Activated T-helper 1 cell treated with anti-CD3 and anti-CD28 coated beads, Interleukin-12 subunit alpha, Interleukin-12 subunit beta, Interleukin-2, Interleukin-4 antibody, amounts not matched to agents 30 ng/mL and 10 ng/mL and 1 ng/mL, durations not matched to agents 14 hours and 24 hours and 36 hours (primary cell): Measurements from ENCODE around the gene CNNM2. TPM values are rescaled to one million over a fixed set of nuclear protein-coding genes. Genes with fewer than 3 reads are reported as not detected.
A peak's percentile ranks its signal among the peaks of the same experiment; 100 is the strongest.
"Not testable (repeated sequence)": the region's sequence is repeated elsewhere in the genome, so short reads cannot be mapped to it uniquely, and the experiment has no call there.

Experiments used
- DNase-seq: peaks from one replicate; pipeline ENCODE4 v3.0.0; 2021; ENCODE audit warnings: low spot score
- H3K27ac Mint-ChIP-seq: one replicate; pipeline ENCODE4 v1.8.0; 2021; ENCODE audit warnings: mild to moderate bottlenecking, mixed read lengths
- H3K27me3 Mint-ChIP-seq: one replicate; pipeline ENCODE4 v1.8.0; 2022; ENCODE audit warnings: mild to moderate bottlenecking, moderate library complexity, mixed read lengths; ENCODE audit not compliant: insufficient read depth
- H3K36me3 Mint-ChIP-seq: one replicate; pipeline ENCODE4 v1.8.0; 2021; ENCODE audit warnings: low read depth, mixed read lengths
- H3K4me1 Mint-ChIP-seq: one replicate; pipeline ENCODE4 v1.8.0; 2021; ENCODE audit warnings: low read depth, mixed read lengths
- H3K4me3 Mint-ChIP-seq: one replicate; pipeline ENCODE4 v1.8.0; 2021; ENCODE audit warnings: mild to moderate bottlenecking, moderate library complexity, mixed read lengths
- H3K9me3 Mint-ChIP-seq: one replicate; pipeline ENCODE4 v1.8.0; 2021; ENCODE audit warnings: mixed read lengths
- intact Hi-C: fragments of 100-400 bp; cut with micrococcal nuclease; formaldehyde crosslinking; loops from one replicate; pipeline ENCODE4 v1.15.1; 2024
- total RNA-seq: library from RNA; stranded (reverse); gene quantifications from 2 replicates; pipeline ENCODE4 v1.2.3, GENCODE V29; 2022

CNNM2 gene
- total RNA-seq, 1 donor from 2014 or later: 5.5 TPM

DNA sequence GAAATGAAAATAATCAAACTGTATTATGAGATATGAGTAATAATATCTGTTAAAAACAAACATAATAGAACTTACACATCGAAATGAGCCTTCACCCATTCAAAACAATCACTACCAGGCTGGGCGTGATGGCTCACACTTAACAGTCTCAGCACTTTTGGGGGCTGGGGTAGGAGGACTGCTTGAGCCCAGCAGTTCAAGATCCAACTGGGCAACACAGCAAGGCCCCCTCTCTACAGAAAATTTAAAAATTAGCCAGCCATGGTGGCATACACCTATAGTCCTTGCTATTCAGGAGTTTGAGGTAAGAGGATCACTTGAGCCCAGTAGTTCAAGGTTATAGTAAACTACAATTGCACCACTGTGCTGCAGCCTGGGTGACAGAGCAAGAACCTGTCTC, 199.2 kb downstream of the CNNM2 start:
- no peak for DNase-seq
- peaks cover 6% of the 10 kb centered on the region for H3K36me3 Mint-ChIP-seq

DNA sequence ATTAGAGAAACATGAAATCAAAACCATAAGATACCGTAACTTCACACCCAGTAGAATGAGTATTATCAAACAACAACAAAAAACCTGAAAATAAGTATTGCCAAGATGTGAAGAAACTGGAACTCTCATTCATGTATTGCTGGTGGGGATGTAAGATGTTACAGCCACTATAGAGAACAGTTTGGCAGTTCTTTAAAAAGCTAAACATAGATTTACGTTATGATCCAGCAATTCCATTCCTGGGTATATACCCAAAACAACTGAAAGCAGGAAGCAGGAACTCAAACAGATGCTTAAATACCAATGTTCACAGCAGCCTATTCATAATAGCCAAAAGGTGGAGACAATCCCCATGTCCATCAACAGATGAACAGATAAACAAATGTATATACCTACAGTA, 202.5 kb downstream of the CNNM2 start:
- H3K9me3 Mint-ChIP-seq: no peaks in the 10 kb centered on the region
- peaks cover 7% of the 10 kb centered on the region for H3K4me1 Mint-ChIP-seq
- no peak for DNase-seq
- intact Hi-C loops: no loop called here
- H3K27ac Mint-ChIP-seq: no peak overlapping the region
- no peaks in the 10 kb centered on the region for H3K27me3 Mint-ChIP-seq
- no peak overlapping the region for H3K4me3 Mint-ChIP-seq
- peaks cover 2% of the 10 kb centered on the region for H3K36me3 Mint-ChIP-seq

More for the DNA sequence above, 199.2 kb downstream of the CNNM2 start:
- intact Hi-C loops: no loop called here
- H3K27ac Mint-ChIP-seq: no peak overlapping the region
- peaks cover 7% of the 10 kb centered on the region for H3K4me1 Mint-ChIP-seq
- no peak overlapping the region for H3K4me3 Mint-ChIP-seq
- no peaks in the 10 kb centered on the region for H3K27me3 Mint-ChIP-seq
- H3K9me3 Mint-ChIP-seq: no peaks in the 10 kb centered on the region

GRCh38 chr10:103120977-103121735, 203.1 kb downstream of the CNNM2 start:
- H3K36me3 Mint-ChIP-seq: peaks cover 5% of the 10 kb centered on the region
- no peak for DNase-seq
- peaks cover 13% of the 10 kb centered on the region for H3K4me1 Mint-ChIP-seq
- no peaks in the 10 kb centered on the region for H3K9me3 Mint-ChIP-seq
- no peak overlapping the region for H3K4me3 Mint-ChIP-seq
- H3K27me3 Mint-ChIP-seq: no peaks in the 10 kb centered on the region
- H3K27ac Mint-ChIP-seq: no peak overlapping the region
- intact Hi-C loops: no loop called here

GRCh38 chr10:103123282-103124024, 205.4 kb downstream of the CNNM2 start:
- Mint-ChIP-seq H3K36me3 (peaks cover 5% of the 10 kb centered on the region), H3K9me3 (no peaks in the 10 kb centered on the region), H3K4me3 (no peak overlapping the region), H3K4me1 (peaks cover 14% of the 10 kb centered on the region), H3K27ac (no peak overlapping the region), H3K27me3 (no peaks in the 10 kb centered on the region)
- no peak for DNase-seq
- intact Hi-C loops: no loop called here

- Mint-ChIP-seq H3K27me3 (no peaks in the 10 kb centered on the region), H3K4me1 (peaks cover 14% of the 10 kb centered on the region), H3K9me3 (no peaks in the 10 kb centered on the region), H3K36me3 (peaks cover 5% of the 10 kb centered on the region), H3K4me3 (no peak overlapping the region), H3K27ac (no peak overlapping the region)
- DNase-seq: no peak
- intact Hi-C loops: no loop called here
Measured at GRCh38 chr10:103124420-103125096, 206.5 kb downstream of the CNNM2 start.

DNA sequence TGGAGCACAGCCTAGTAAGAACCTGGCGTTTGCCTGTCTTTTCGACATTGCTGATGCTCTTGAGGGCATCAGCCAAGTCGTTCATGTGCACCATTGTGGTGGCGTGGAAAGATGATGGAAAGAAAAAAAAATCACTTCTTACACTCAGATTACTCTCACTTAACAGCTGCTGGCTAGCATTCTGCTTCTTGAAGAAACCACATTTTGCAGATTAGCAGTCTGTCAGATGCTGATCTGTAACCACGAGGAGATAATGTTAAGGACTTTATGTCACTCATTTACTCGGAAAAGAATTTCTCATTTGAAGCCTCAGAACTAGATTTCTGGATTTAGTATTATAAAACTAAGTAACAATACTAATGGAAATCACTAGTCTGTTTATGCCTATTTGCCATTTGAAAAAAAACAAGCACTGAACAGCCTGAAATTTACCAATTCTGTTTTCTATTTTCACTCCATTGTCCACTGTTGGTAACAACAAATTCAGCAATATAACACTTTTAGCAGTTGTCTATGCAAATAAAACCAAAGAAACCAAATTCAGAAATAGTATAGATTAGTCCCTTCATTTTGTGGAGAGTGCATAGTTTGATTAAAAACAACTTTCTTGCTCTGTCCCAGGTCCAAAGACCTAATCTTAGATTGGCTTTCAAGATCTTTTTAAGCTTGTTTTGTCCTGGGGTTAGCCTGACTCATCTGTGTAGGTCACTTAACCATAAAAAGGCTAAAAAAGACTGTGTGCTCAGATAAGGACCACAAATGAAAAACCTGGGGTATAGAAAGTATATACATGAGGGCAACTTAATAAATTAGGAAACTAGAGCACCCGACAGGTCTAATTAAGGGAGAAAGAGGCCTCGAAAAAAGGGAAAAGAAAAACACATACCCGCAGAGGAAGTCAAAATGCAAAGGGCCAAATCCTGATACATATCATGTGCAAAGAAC, 207.5 kb downstream of the CNNM2 start:
- intact Hi-C loops: no loop called here
- H3K36me3 Mint-ChIP-seq: peaks cover 6% of the 10 kb centered on the region
- H3K27me3 Mint-ChIP-seq: no peaks in the 10 kb centered on the region
- H3K4me3 Mint-ChIP-seq: no peak overlapping the region
- H3K27ac Mint-ChIP-seq: no peak overlapping the region
- DNase-seq: no peak
- no peaks in the 10 kb centered on the region for H3K9me3 Mint-ChIP-seq
- peaks cover 14% of the 10 kb centered on the region for H3K4me1 Mint-ChIP-seq

DNA sequence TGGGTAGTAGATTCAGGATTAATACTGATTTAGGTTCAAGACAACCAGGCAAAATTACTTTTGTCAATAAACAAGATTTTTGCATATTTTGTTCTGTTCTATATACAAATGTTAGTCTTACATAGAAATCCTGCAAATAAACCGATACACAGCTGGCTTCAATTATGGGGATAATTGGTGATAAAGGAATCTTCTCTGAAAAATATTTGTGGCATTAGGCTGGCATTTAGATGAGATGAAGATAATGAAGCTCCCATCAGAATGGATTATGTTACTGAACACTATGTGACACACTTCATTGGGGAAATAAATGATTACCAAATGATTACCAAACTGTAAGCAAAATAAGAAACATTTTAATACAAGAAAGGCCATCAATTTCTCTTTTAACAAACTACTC, 209.1 kb downstream of the CNNM2 start:
- no peak overlapping the region for H3K4me3 Mint-ChIP-seq
- H3K27me3 Mint-ChIP-seq: no peaks in the 10 kb centered on the region
- peaks cover 20% of the 10 kb centered on the region for H3K4me1 Mint-ChIP-seq
- intact Hi-C loops: no loop called here
- H3K9me3 Mint-ChIP-seq: no peaks in the 10 kb centered on the region
- H3K27ac Mint-ChIP-seq: no peak overlapping the region
- no peak for DNase-seq
- peaks cover 12% of the 10 kb centered on the region for H3K36me3 Mint-ChIP-seq

- H3K4me1 Mint-ChIP-seq: peaks cover 22% of the 10 kb centered on the region
- H3K27ac Mint-ChIP-seq, intact Hi-C loops, H3K4me3 Mint-ChIP-seq, H3K9me3 Mint-ChIP-seq, H3K27me3 Mint-ChIP-seq, DNase-seq: not testable (repeated sequence)
- H3K36me3 Mint-ChIP-seq: peaks cover 29% of the 10 kb centered on the region
Measured at GRCh38 chr10:103130180-103130579, 212.1 kb downstream of the CNNM2 start.

- Mint-ChIP-seq H3K9me3 (peaks cover 8% of the 10 kb centered on the region), H3K27me3 (no peaks in the 10 kb centered on the region), H3K27ac (no peak overlapping the region), H3K4me3 (no peak overlapping the region), H3K4me1 (peaks cover 20% of the 10 kb centered on the region), H3K36me3 (peaks cover 32% of the 10 kb centered on the region)
- intact Hi-C loops: no loop called here
- no peak for DNase-seq
Measured at GRCh38 chr10:103130910-103131309, 212.8 kb downstream of the CNNM2 start.

DNA sequence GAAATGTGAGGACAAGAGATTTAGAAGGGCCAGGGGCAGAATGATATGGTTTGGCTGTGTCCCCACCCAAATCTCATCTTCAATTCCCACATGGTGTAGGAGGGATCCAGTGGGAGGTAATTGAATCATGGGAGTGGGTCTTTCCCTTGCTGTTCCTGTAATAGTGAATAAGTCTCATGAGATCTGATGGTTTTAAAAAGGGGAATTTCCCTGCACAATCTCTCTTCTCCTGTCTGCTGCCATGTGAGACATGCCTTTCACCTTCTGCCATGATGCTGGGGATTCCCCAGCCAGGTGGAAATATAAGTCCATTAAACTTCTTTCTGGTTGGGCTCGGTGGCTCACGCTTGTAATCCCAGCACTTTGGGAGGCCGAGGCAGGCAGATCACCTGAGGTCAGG, 217.1 kb downstream of the CNNM2 start:
- H3K4me1 Mint-ChIP-seq: peaks cover 22% of the 10 kb centered on the region
- peaks cover 44% of the 10 kb centered on the region for H3K36me3 Mint-ChIP-seq
- H3K4me3 Mint-ChIP-seq, intact Hi-C loops, H3K27me3 Mint-ChIP-seq: not testable (repeated sequence)
- DNase-seq: peak; percentile 11
- H3K9me3 Mint-ChIP-seq: peaks cover 12% of the 10 kb centered on the region
- H3K27ac Mint-ChIP-seq: peak overlapping the region; percentile 53

DNA sequence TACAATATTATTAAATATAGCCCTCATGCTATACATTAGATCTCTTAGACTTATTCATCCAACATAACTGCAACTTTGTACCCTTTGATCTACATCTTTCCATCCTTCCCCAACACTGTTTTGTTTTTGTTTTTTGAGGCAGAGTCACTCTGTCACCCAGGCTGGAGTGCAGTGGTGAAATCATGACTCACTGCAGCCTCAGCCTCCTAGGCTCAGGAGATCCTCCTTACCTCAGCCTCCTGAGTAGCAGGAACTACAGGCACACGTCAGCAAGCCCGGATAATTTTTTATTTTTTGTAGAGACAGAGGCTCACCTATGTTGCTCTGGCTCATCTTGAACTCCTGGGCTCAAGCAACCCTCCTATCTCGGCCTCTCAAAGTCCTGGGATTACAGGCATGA, 221.7 kb downstream of the CNNM2 start:
- no peak overlapping the region for H3K27ac Mint-ChIP-seq
- H3K27me3 Mint-ChIP-seq: no peaks in the 10 kb centered on the region
- no peak for DNase-seq
- H3K4me3 Mint-ChIP-seq: no peak overlapping the region
- intact Hi-C loops: no loop called here
- H3K9me3 Mint-ChIP-seq: peaks cover 5% of the 10 kb centered on the region
- peaks cover 14% of the 10 kb centered on the region for H3K4me1 Mint-ChIP-seq
- peaks cover 34% of the 10 kb centered on the region for H3K36me3 Mint-ChIP-seq
